Measurements from ENCODE around the gene LUZP2.

- TF ChIP-seq POLR2A (IDR thresholded peaks at IDR 0.05; ENCODE audit: low read length) (no peak), GATA1 (IDR thresholded peaks at IDR 0.05; ENCODE audit: low read depth, low read length) (no peak)
Observed at GRCh38 chr11:24615451-24616160, 118.8 kb downstream of the LUZP2 start.
